Measurements from ENCODE around the gene NME3. TPM values are rescaled to one million over a fixed set of nuclear protein-coding genes. Genes with fewer than 3 reads are reported as not detected.

NME3 gene
- total and polyA plus RNA-seq, 9 of the 15 experiments (the other 6 are each of a cell fraction or from before 2014, with no cell fraction given) = 0.68 to 76.3 (median 11.5) TPM

- TF ChIP-seq BDP1 (IDR thresholded peaks at IDR 0.05; ENCODE audit: insufficient read depth, insufficient read length) (no peak), NCOA2 (IDR thresholded peaks at IDR 0.05; ENCODE audit: partially characterized antibody in 2 of 2) (no peak), TARDBP (IDR thresholded peaks at IDR 0.05) (0 out of 2 replicates have a peak, but pooled peaks have one; percentile 19), SIN3A (IDR thresholded peaks at IDR 0.05; ENCODE audit: borderline replicate concordance in 2 of 2, control insufficient read depth in 1 of 2, low read depth in 2 of 2, low read length in 2 of 2) (peak; percentile 59 to 62; a peak in 2 of 4 replicates), MAFG (tag; conservative IDR thresholded peaks at IDR 0.05) (no peak), TBL1XR1 (IDR thresholded peaks at IDR 0.05; ENCODE audit: low read length in 2 of 2) (peak in 1 of 2 experiments; percentile 72; a peak in 1 of 4 replicates), MAFK (IDR thresholded peaks at IDR 0.05; ENCODE audit: low read length) (peak; percentile 21; the same call in 1 of the 2 replicates), PRPF4 (IDR thresholded peaks at IDR 0.05; ENCODE audit: insufficient read depth, low read depth, low read length, poor library complexity, severe bottlenecking) (no peak), ARID3A (IDR thresholded peaks at IDR 0.05; ENCODE audit: borderline replicate concordance, low read depth, low read length) (peak; percentile 58; the same call in 1 of the 2 replicates), ELF2 (CRISPR knock-in tag; IDR thresholded peaks at IDR 0.05) (no peak), E2F8 (IDR thresholded peaks at IDR 0.05; ENCODE audit: low read depth, partially characterized antibody) (peak; percentile 90), ZBTB12 (CRISPR knock-in tag; IDR thresholded peaks at IDR 0.05) (peak; percentile 95), ZNF507 (tag; conservative IDR thresholded peaks at IDR 0.05) (no peak)
- TF ChIP-seq, protein P1, sequence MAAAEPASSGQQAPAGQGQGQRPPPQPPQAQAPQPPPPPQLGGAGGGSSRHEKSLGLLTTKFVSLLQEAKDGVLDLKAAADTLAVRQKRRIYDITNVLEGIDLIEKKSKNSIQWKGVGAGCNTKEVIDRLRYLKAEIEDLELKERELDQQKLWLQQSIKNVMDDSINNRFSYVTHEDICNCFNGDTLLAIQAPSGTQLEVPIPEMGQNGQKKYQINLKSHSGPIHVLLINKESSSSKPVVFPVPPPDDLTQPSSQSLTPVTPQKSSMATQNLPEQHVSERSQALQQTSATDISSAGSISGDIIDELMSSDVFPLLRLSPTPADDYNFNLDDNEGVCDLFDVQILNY (CRISPR knock-in tag; IDR thresholded peaks at IDR 0.05) = no peak
Measured at GRCh38 chr16:1782408-1783264, 11.3 kb upstream of the NME3 start, which contains the start of the genes NUBP2 and SPSB3 (continued).
